ENCODE measurements around the gene ARHGAP40.

The ARHGAP40 gene

GRCh38 chr20:38563802-38564431 is 37.7 kb upstream of the ARHGAP40 start:
- no peak overlapping the region for H3K4me3 ChIP-seq (ENCODE audit: low read length)
- TF ChIP-seq CTCF (conservative IDR thresholded peaks at IDR 0.05; ENCODE audit: low read depth, low read length): no peak
- DNase-seq (ENCODE audit: low read depth): no peak

GRCh38 chr20:38564680-38565079 is 36.9 kb upstream of the ARHGAP40 start:
- no peak overlapping the region for H3K4me3 ChIP-seq (ENCODE audit: low read length)
- no peak for TF ChIP-seq CTCF (conservative IDR thresholded peaks at IDR 0.05; ENCODE audit: low read depth, low read length)
- DNase-seq (ENCODE audit: low read depth): no peak

- DNase-seq (ENCODE audit: low read depth): no peak
- H3K4me3 ChIP-seq (ENCODE audit: low read length): no peak overlapping the region
- TF ChIP-seq CTCF (conservative IDR thresholded peaks at IDR 0.05; ENCODE audit: low read depth, low read length): no peak
Observed at GRCh38 chr20:38566036-38566598, 35.5 kb upstream of the ARHGAP40 start.

GRCh38 chr20:38569747-38570525 is 31.7 kb upstream of the ARHGAP40 start:
- TF ChIP-seq CTCF (conservative IDR thresholded peaks at IDR 0.05; ENCODE audit: low read depth, low read length): no peak
- H3K4me3 ChIP-seq (ENCODE audit: low read length): no peak overlapping the region
- DNase-seq (ENCODE audit: low read depth): no peak

- H3K4me3 ChIP-seq (ENCODE audit: low read length): no peak overlapping the region
- TF ChIP-seq CTCF (conservative IDR thresholded peaks at IDR 0.05; ENCODE audit: low read depth, low read length): no peak
- no peak for DNase-seq (ENCODE audit: low read depth)
Observed at GRCh38 chr20:38573413-38573812, 28.2 kb upstream of the ARHGAP40 start.

- TF ChIP-seq CTCF (conservative IDR thresholded peaks at IDR 0.05; ENCODE audit: low read depth, low read length): no peak
- DNase-seq (ENCODE audit: low read depth): no peak
- no peak overlapping the region for H3K4me3 ChIP-seq (ENCODE audit: low read length)
Observed at GRCh38 chr20:38579219-38579910, 22.2 kb upstream of the ARHGAP40 start.

Data from retinal pigment epithelial cell (primary cell).